ENCODE results near the gene FAM240A. TPM values are rescaled to one million over a fixed set of nuclear protein-coding genes. Genes with fewer than 3 reads are reported as not detected.

FAM240A gene
- total RNA-seq, 2 experiments from 2014 or later: not detected

- CTCF ChIA-PET: interaction anchor here (1.7 kb wide), 1 partner anchor 18 kb away, joined by 3 read pairs; no protein-coding TSS in a partner anchor
These were observed 35.8 kb downstream of the FAM240A start for GRCh38 chr3:46648096-46648495.

GRCh38 chr3:46649436-46649835, 37.1 kb downstream of the FAM240A start:
- ATAC-seq (no peak), DNase-seq (no peak)
- Mint-ChIP-seq H3K4me1 (no peaks in the 10 kb centered on the region), H3K27ac (no peak overlapping the region), H3K9me3 (ENCODE audit: low read depth) (peaks cover 4% of the 10 kb centered on the region), H3K36me3 (no peaks in the 10 kb centered on the region), H3K27me3 (peaks cover 41% of the 10 kb centered on the region), H3K4me3 (no peak overlapping the region)
- CTCF ChIA-PET: interaction anchor here (1.0 to 1.7 kb wide), 2 partner anchors 20 to 161 kb away, joined by 3 read pairs; no protein-coding TSS in a partner anchor

More at GRCh38 chr3:46648096-46648495, 35.8 kb downstream of the FAM240A start:
- no peak overlapping the region for H3K4me3 Mint-ChIP-seq
- peaks cover 48% of the 10 kb centered on the region for H3K27me3 Mint-ChIP-seq
- H3K9me3 Mint-ChIP-seq (ENCODE audit: low read depth): peaks cover 4% of the 10 kb centered on the region
- DNase-seq (no peak), ATAC-seq (no peak)
- no peaks in the 10 kb centered on the region for H3K4me1 Mint-ChIP-seq
- H3K36me3 Mint-ChIP-seq: no peaks in the 10 kb centered on the region
- no peak overlapping the region for H3K27ac Mint-ChIP-seq

- no peak overlapping the region for H3K27ac Mint-ChIP-seq
- CTCF ChIA-PET: interaction anchor here (1.0 kb wide), 1 partner anchor 21 kb away, joined by 4 read pairs; no protein-coding TSS in a partner anchor
- H3K9me3 Mint-ChIP-seq (ENCODE audit: low read depth): peaks cover 4% of the 10 kb centered on the region
- H3K4me3 Mint-ChIP-seq: no peak overlapping the region
- H3K36me3 Mint-ChIP-seq: no peaks in the 10 kb centered on the region
- ATAC-seq: no peak
- H3K4me1 Mint-ChIP-seq: no peaks in the 10 kb centered on the region
- no peak for DNase-seq
- peaks cover 46% of the 10 kb centered on the region for H3K27me3 Mint-ChIP-seq
These were observed 38.8 kb downstream of the FAM240A start for GRCh38 chr3:46651084-46651483.

- DNase-seq (no peak), ATAC-seq (no peak)
- Mint-ChIP-seq H3K27me3 (peaks cover 31% of the 10 kb centered on the region), H3K4me3 (no peak overlapping the region), H3K4me1 (peaks cover 3% of the 10 kb centered on the region), H3K36me3 (no peaks in the 10 kb centered on the region), H3K9me3 (ENCODE audit: low read depth) (peaks cover 4% of the 10 kb centered on the region), H3K27ac (no peak overlapping the region)
- CTCF ChIA-PET: no interaction called here
These were observed 42.9 kb downstream of the FAM240A start for GRCh38 chr3:46655271-46655670.

GRCh38 chr3:46656778-46657556, 44.6 kb downstream of the FAM240A start:
- Mint-ChIP-seq H3K27ac (no peak overlapping the region), H3K4me3 (no peak overlapping the region), H3K27me3 (peaks cover 22% of the 10 kb centered on the region), H3K4me1 (peaks cover 3% of the 10 kb centered on the region), H3K36me3 (no peaks in the 10 kb centered on the region), H3K9me3 (ENCODE audit: low read depth) (peaks cover 4% of the 10 kb centered on the region)
- ATAC-seq (no peak), DNase-seq (peak; percentile 26)
- CTCF ChIA-PET: interaction anchor here (1.4 kb wide), 1 partner anchor 168 kb away, joined by 3 read pairs; no protein-coding TSS in a partner anchor

GRCh38 chr3:46659285-46659684, 47.0 kb downstream of the FAM240A start:
- Mint-ChIP-seq H3K9me3 (ENCODE audit: low read depth) (no peaks in the 10 kb centered on the region), H3K27me3 (peaks cover 20% of the 10 kb centered on the region), H3K36me3 (no peaks in the 10 kb centered on the region), H3K4me3 (no peak overlapping the region), H3K4me1 (peaks cover 3% of the 10 kb centered on the region), H3K27ac (no peak overlapping the region)
- CTCF ChIA-PET: no interaction called here
- no peak for ATAC-seq
- DNase-seq: peak; percentile 33

GRCh38 chr3:46660003-46660402, 47.7 kb downstream of the FAM240A start:
- H3K4me1 Mint-ChIP-seq: peaks cover 3% of the 10 kb centered on the region
- H3K36me3 Mint-ChIP-seq: no peaks in the 10 kb centered on the region
- no peak overlapping the region for H3K27ac Mint-ChIP-seq
- ATAC-seq: no peak
- peaks cover 17% of the 10 kb centered on the region for H3K27me3 Mint-ChIP-seq
- CTCF ChIA-PET: no interaction called here
- H3K9me3 Mint-ChIP-seq (ENCODE audit: low read depth): no peaks in the 10 kb centered on the region
- H3K4me3 Mint-ChIP-seq: no peak overlapping the region
- DNase-seq: no peak

GRCh38 chr3:46660543-46661523, 48.5 kb downstream of the FAM240A start:
- CTCF ChIA-PET: no interaction called here
- Mint-ChIP-seq H3K9me3 (ENCODE audit: low read depth) (no peaks in the 10 kb centered on the region), H3K4me3 (no peak overlapping the region), H3K27me3 (peaks cover 11% of the 10 kb centered on the region), H3K4me1 (peaks cover 3% of the 10 kb centered on the region), H3K36me3 (no peaks in the 10 kb centered on the region), H3K27ac (no peak overlapping the region)
- no peak for ATAC-seq
- no peak for DNase-seq

GRCh38 chr3:46661776-46662766, 49.7 kb downstream of the FAM240A start:
- H3K4me1 Mint-ChIP-seq: peaks cover 3% of the 10 kb centered on the region
- H3K36me3 Mint-ChIP-seq: no peaks in the 10 kb centered on the region
- H3K27ac Mint-ChIP-seq: no peak overlapping the region
- ATAC-seq (no peak), DNase-seq (no peak)
- CTCF ChIA-PET: interaction anchor here (1.0 kb wide), 1 partner anchor 32 kb away, joined by 3 read pairs; no protein-coding TSS in a partner anchor
- H3K9me3 Mint-ChIP-seq (ENCODE audit: low read depth): no peaks in the 10 kb centered on the region
- H3K4me3 Mint-ChIP-seq: no peak overlapping the region
- H3K27me3 Mint-ChIP-seq: peaks cover 6% of the 10 kb centered on the region

GRCh38 chr3:46662771-46663551, 50.6 kb downstream of the FAM240A start:
- H3K27me3 Mint-ChIP-seq: peaks cover 6% of the 10 kb centered on the region
- no peak overlapping the region for H3K4me3 Mint-ChIP-seq
- no peaks in the 10 kb centered on the region for H3K9me3 Mint-ChIP-seq (ENCODE audit: low read depth)
- DNase-seq (no peak), ATAC-seq (no peak)
- H3K36me3 Mint-ChIP-seq: no peaks in the 10 kb centered on the region
- H3K27ac Mint-ChIP-seq: no peak overlapping the region
- H3K4me1 Mint-ChIP-seq: no peaks in the 10 kb centered on the region
- CTCF ChIA-PET: interaction anchor here (1.0 kb wide), 1 partner anchor 29 kb away, joined by 4 read pairs; no protein-coding TSS in a partner anchor

- H3K9me3 Mint-ChIP-seq (ENCODE audit: low read depth): no peaks in the 10 kb centered on the region
- DNase-seq (peak; percentile 38), ATAC-seq (no peak)
- H3K27me3 Mint-ChIP-seq: peaks cover 6% of the 10 kb centered on the region
- no peak overlapping the region for H3K27ac Mint-ChIP-seq
- H3K36me3 Mint-ChIP-seq: no peaks in the 10 kb centered on the region
- H3K4me1 Mint-ChIP-seq: no peaks in the 10 kb centered on the region
- H3K4me3 Mint-ChIP-seq: no peak overlapping the region
- CTCF ChIA-PET: interaction anchor here (1.0 to 1.2 kb wide), 2 partner anchors 28 to 174 kb away, joined by 3 to 4 read pairs; no protein-coding TSS in a partner anchor
These were observed 51.3 kb downstream of the FAM240A start for GRCh38 chr3:46663591-46664135.
